Mucosa of stomach (tissue), 1 donor: ENCODE results near the gene ALMS1.
"Not testable (repeated sequence)": the region's sequence is repeated elsewhere in the genome, so short reads cannot be mapped to it uniquely, and the experiment has no call there.

Experiments
- H3K27me3 ChIP-seq: one replicate; pipeline ENCODE4 v1.7.0; 2013; ENCODE audit warnings: mild to moderate bottlenecking, low read length; ENCODE audit not compliant: control insufficient read depth, insufficient read depth
- H3K36me3 ChIP-seq: one replicate; pipeline ENCODE4 v1.7.0; 2013; ENCODE audit warnings: low read length; ENCODE audit not compliant: control insufficient read depth, insufficient read depth
- H3K4me1 ChIP-seq: one replicate; pipeline ENCODE4 v1.7.0; 2013; ENCODE audit warnings: mild to moderate bottlenecking, low read length; ENCODE audit not compliant: control insufficient read depth, insufficient read depth
- H3K4me3 ChIP-seq: one replicate; pipeline ENCODE4 v1.7.0; 2013; ENCODE audit warnings: low read length
- H3K9ac ChIP-seq: one replicate; pipeline ENCODE4 v1.7.0; 2013; ENCODE audit warnings: mild to moderate bottlenecking, low read length, moderate library complexity
- H3K9me3 ChIP-seq: one replicate; pipeline ENCODE4 v1.7.0; 2013; ENCODE audit warnings: mild to moderate bottlenecking, low read length, moderate library complexity; ENCODE audit not compliant: control insufficient read depth
- donor health status: Pancreatic carcinoma.

The ALMS1 gene

DNA sequence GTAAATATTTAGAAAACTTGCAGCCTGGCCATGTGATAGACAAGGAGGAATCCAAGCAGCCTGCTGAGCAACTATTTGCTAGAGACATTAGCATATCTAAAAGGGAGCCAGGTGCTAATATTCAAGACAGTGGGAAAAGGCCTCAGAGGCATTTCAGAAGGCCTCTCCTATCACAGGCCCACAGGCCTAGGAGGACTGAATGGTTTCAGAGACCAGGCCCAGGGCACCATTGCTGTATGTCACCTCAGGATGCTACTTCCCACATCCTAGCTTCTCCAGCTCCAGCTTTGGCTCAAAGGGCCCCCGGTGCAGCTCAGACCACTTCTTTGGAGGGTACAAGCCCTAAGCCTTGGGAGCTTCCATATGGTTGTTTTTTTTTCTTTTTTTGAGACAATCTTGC, 252.8 kb downstream of the ALMS1 start:
- no peak overlapping the region for H3K9ac ChIP-seq
- no peaks in the 10 kb centered on the region for H3K27me3 ChIP-seq
- H3K36me3 ChIP-seq: no peaks in the 10 kb centered on the region
- no peaks in the 10 kb centered on the region for H3K9me3 ChIP-seq
- no peak overlapping the region for H3K4me3 ChIP-seq
- H3K4me1 ChIP-seq: peaks cover 8% of the 10 kb centered on the region

DNA sequence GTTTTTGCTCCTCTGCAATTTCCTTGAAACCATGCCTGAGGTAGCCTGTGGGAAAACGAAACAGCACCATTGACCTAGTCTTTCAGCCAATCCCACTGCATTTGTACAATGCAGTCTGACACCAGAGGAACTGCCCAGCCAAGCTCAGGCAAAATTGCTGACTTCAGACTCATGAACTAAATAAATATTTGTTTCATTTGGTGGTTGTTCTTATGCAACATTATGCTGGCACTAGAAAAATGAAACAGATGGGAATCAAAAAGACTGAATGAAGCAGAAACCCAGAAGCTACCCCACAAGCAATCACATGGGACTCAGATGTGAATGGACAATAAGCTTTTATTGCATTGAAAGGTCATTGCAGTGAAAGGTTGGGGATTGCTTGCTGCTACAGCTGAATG, 254.9 kb downstream of the ALMS1 start:
- Histone ChIP-seq H3K9ac (no peak overlapping the region), H3K27me3 (no peaks in the 10 kb centered on the region), H3K4me1 (peaks cover 8% of the 10 kb centered on the region), H3K4me3 (no peak overlapping the region), H3K36me3 (no peaks in the 10 kb centered on the region), H3K9me3 (no peaks in the 10 kb centered on the region)

DNA sequence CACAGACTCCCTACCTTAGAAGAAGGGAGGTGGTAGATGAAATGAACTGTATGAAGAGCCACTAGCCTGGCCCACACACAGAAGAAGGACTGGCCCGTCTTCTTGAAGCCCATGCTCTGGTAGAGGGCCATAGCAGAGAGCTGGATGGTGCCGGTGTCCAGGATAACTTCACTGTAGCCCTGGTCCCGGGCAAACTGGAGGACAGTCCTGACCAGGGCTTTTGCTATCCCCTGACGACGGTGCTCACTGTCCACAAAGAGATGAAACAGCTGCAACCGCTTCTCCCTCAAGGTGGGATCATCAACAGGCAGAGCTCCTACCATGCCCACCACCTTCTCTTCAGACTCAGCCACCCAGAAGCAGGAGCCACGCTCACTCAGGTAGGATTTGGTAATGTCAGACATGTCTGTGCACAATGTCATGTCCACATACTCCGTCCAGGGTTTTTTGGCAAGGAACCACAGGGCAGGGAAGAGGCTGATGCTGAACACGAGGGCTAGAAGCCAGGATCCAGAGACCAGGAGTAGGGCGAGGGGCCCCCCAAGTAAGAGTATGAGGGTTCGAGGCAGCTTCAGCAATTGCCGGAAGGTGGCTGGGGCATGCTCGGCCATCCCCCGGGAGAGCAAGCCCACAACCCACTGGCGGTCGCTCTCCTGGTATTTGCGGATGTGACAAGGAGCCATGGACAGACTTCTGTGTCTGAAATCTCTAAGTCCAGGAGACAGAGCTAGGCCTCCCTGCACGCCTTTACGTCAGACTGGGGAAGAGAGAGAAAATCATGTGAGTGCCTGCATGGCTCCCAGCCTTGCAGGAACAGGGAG, 255.5 kb downstream of the ALMS1 start:
- Histone ChIP-seq H3K36me3 (no peaks in the 10 kb centered on the region), H3K4me3 (no peak overlapping the region), H3K9ac (no peak overlapping the region), H3K4me1 (peaks cover 8% of the 10 kb centered on the region), H3K27me3 (no peaks in the 10 kb centered on the region), H3K9me3 (no peaks in the 10 kb centered on the region)

- H3K9me3 ChIP-seq: no peaks in the 10 kb centered on the region
- no peak overlapping the region for H3K9ac ChIP-seq
- no peaks in the 10 kb centered on the region for H3K36me3 ChIP-seq
- H3K4me3 ChIP-seq: no peak overlapping the region
- peaks cover 8% of the 10 kb centered on the region for H3K4me1 ChIP-seq
- no peaks in the 10 kb centered on the region for H3K27me3 ChIP-seq
Observed at GRCh38 chr2:73641767-73642062, 256.1 kb downstream of the ALMS1 start.

DNA sequence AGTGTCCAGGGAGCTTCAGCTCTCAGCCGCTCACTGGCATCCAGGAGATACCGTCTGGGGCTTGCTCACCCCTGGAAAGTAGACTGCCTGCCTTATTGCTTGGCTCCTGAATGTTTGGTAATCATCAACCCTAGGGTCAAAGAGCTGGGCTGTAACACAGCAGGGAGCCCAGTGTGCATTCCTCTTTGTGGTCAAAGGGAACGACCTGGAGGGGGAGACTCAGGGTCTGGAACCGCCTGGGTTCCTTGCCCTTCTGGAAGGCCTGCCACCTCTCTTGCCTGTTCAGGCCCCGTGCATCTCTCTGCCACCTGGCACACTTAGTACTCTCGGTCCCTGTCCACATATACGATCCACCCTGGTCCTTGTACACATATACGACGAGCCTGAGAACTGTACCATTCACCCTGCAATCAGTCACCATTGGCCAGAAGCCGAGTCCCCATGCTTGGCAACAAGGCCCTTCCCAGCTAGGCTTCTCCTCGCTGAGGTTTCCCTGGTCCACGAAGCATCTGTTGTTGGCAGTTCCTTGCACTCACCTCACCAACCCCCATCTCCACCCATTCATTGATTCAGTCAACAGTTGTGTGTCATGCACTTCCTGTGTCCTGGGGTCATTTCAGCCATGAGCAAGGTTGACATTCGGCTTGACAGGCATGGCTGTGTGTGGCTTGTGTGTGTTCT, 256.8 kb downstream of the ALMS1 start, which contains the start of gene NAT8:
Gene NAT8 (minus strand): TSS at position 85 of the 681 bp plus-strand sequence. CDS start 794 bp downstream, outside the sequence.
- Histone ChIP-seq H3K4me3 (no peak within 1 kb of the TSS), H3K9ac (no peak within 1 kb of the TSS), H3K9me3 (no peaks in the 10 kb centered on the region), H3K36me3 (no peaks in the 10 kb centered on the region), H3K4me1 (peaks cover 8% of the 10 kb centered on the region), H3K27me3 (no peaks in the 10 kb centered on the region)

- H3K36me3 ChIP-seq, H3K27me3 ChIP-seq, H3K4me3 ChIP-seq, H3K9me3 ChIP-seq, H3K9ac ChIP-seq, H3K4me1 ChIP-seq: not testable (repeated sequence)
Observed at GRCh38 chr2:73647690-73648089, 262.1 kb downstream of the ALMS1 start.

GRCh38 chr2:73651591-73652230, 266.1 kb downstream of the ALMS1 start:
- Histone ChIP-seq H3K9me3 (no peaks in the 10 kb centered on the region), H3K4me3 (no peak overlapping the region), H3K4me1 (no peaks in the 10 kb centered on the region), H3K9ac (no peak overlapping the region), H3K36me3 (no peaks in the 10 kb centered on the region), H3K27me3 (no peaks in the 10 kb centered on the region)

DNA sequence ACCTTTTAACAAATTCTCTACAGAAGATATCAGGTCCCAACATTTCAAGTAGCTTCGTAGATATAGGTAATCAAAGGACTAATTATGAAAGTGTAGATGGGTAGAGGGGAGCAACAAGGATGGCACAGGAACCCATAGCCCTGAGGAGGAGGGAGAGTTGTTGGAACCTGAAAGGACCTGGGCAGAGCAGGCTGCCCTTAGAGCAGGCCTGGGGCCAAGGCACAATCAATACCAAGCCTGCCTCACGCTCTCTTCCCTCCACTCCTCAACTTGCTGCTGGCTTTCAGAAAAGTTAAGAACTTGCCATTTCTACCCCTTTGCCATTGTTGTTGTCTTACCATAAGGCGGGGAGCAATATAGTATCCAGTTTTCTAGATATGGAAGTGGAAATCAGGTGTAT, 266.7 kb downstream of the ALMS1 start:
- Histone ChIP-seq H3K36me3 (no peaks in the 10 kb centered on the region), H3K9me3 (no peaks in the 10 kb centered on the region), H3K4me3 (no peak overlapping the region), H3K27me3 (no peaks in the 10 kb centered on the region), H3K4me1 (no peaks in the 10 kb centered on the region), H3K9ac (no peak overlapping the region)

DNA sequence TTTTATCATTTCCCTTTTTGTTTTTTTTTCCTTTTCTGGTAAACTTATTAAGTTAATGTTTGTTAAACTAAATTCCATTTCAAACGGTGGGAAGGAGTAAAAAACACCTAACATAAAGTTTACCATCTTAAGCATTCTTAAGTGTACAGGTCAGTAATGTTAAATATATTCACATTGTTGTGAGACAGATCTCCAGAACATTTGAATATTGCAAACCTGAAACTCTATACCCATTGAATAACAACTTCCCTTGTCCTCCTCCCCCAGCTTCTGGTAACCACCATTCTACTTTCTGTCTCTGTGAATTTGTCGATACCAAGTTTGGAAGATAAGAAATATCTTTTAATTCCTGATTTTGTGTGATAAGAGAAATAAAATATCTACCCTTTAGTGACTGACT, 268.5 kb downstream of the ALMS1 start:
- no peaks in the 10 kb centered on the region for H3K9me3 ChIP-seq
- no peaks in the 10 kb centered on the region for H3K27me3 ChIP-seq
- H3K36me3 ChIP-seq: no peaks in the 10 kb centered on the region
- no peaks in the 10 kb centered on the region for H3K4me1 ChIP-seq
- H3K4me3 ChIP-seq: no peak overlapping the region
- no peak overlapping the region for H3K9ac ChIP-seq
